SU-DHL-6 (cell line): ENCODE data around the gene ITGAE.

Source experiments
- CTCF ChIP-seq: fragments of 200-600 bp; sonication (generic); IDR thresholded peaks from one replicate; pipeline ENCODE4 v1.5.1; 2017; ENCODE audit warnings: antibody characterized with exemption, mild to moderate bottlenecking, low read length, moderate library complexity; ENCODE audit not compliant: insufficient read depth, poor library complexity, severe bottlenecking
- EZH2phosphoT487 ChIP-seq: fragments of 200-600 bp; sonication (generic), shearing (Covaris generic); conservative IDR thresholded peaks from 2 replicates; pipeline ENCODE4 v1.6.1; 2018; ENCODE audit warnings: mild to moderate bottlenecking, antibody characterized with exemption, low read length, moderate library complexity, mixed read lengths

- TF ChIP-seq CTCF (peak; percentile 66), EZH2phosphoT487 (no peak)
Observed at GRCh38 chr17:3827124-3827773, 26.3 kb upstream of the ITGAE start.
